ENCODE measurements around the gene SYNM.
"Not testable (repeated sequence)": the region's sequence is repeated elsewhere in the genome, so short reads cannot be mapped to it uniquely, and the experiment has no call there.

SYNM gene

GRCh38 chr15:99103279-99103678 is 1.6 kb upstream of the SYNM start:
- no peak for DNase-seq (ENCODE audit: low read depth in 1 of 2, low spot score in 1 of 2)

DNA sequence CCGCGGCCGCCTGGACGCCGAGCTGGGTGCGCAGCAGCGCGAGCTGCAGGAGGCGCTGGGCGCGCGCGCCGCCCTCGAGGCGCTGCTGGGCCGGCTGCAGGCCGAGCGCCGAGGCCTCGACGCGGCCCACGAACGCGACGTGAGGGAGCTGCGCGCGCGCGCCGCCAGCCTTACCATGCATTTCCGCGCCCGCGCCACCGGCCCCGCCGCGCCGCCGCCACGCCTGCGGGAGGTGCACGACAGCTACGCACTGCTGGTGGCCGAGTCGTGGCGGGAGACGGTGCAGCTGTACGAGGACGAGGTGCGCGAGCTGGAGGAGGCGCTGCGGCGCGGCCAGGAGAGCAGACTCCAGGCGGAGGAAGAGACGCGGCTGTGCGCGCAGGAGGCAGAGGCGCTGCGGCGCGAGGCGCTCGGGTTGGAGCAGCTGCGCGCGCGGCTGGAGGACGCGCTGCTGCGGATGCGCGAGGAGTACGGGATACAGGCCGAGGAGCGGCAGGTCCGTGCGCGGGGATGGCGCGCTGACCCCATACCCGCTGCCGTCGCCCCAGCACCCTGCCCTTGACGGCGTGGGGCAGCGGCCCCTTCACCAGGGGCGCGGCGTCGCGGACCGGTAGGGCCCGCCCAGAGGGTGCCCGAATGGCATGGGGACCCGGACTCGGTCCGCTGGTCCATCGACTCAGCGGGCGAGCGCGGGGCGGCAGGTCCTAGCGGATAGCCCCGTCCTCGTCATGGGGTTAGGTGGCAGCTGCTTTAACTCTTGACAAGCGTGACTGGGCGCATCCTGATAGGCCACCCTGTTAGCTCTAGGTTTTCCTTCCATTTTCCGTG is 848 bp downstream of the SYNM start:
- no peak for DNase-seq (ENCODE audit: low read depth in 1 of 2, low spot score in 1 of 2)

DNA sequence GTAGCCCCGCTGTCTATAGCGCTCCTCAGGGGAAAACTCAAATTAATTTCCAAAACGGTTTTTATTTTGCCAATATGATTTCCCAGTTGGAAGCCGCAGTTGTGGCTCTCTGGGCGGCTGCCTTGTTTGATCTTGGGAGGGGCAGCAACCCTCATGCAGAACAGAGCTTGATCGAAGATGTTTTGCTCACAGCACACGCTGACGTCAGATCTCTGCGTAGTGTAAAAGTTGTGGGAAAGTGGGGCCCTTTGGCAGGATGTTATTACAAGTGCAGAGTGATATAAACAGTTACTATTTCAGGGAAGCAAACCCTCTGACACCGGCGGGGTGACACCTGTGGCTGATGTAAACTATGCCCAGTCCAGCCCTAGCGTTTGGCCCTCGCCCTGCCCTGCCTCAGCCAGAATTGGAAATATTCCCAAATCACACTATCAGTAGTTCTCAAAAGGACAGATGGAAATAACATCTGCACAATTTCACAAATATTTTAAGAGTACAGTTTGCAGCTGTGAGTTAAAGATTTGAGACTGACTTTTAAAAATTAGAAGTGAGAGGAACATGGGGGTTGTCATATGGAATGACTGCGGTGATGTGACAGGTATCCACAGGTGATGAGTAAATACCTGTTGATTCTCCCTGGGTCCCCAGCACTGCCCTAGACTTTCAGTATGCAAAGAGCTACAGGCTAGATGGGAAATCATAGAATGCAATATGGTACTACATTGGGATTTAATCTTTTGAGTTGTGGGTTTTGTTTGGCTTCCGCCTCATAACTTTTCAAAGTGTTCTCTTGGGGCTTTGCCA is 1.7 kb downstream of the SYNM start:
- no peak for DNase-seq (ENCODE audit: low read depth in 1 of 2, low spot score in 1 of 2)

DNA sequence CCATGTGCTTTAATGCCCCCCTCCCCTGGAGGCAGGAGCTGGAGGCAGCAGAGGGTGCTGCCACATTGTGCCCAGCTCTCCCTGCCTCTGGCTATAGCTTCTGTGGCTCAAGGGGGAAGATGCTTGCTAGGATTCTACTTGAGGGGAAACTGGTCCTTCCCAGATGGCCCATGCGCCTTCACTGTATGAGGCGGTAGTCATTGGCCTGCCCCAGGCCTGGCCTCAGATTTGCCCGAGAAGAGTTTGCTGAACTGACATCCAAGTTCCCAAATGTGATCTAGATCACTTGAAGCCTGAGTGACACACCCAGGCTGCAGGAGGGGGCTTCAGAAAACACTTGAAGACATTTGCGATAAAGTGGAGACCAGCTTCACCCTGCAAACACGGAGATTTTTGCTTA is 4.1 kb downstream of the SYNM start:
- DNase-seq (ENCODE audit: low read depth in 1 of 2, low spot score in 1 of 2) = no peak

- DNase-seq (ENCODE audit: low read depth in 1 of 2, low spot score in 1 of 2) = no peak
These were observed 4.7 kb downstream of the SYNM start for GRCh38 chr15:99109555-99110021.

GRCh38 chr15:99110093-99110492 is 5.2 kb downstream of the SYNM start:
- DNase-seq (ENCODE audit: low read depth in 1 of 2, low spot score in 1 of 2) = no peak

GRCh38 chr15:99110581-99111320 is 5.9 kb downstream of the SYNM start:
- no peak for DNase-seq (ENCODE audit: low read depth in 1 of 2, low spot score in 1 of 2)

GRCh38 chr15:99111641-99112040 is 6.8 kb downstream of the SYNM start:
- not testable (repeated sequence) for DNase-seq (ENCODE audit: low read depth in 1 of 2, low spot score in 1 of 2)

GRCh38 chr15:99113547-99114271 is 8.8 kb downstream of the SYNM start:
- no peak for DNase-seq (ENCODE audit: low read depth in 1 of 2, low spot score in 1 of 2)

- no peak for DNase-seq (ENCODE audit: low read depth in 1 of 2, low spot score in 1 of 2)
These were observed 9.8 kb downstream of the SYNM start for GRCh38 chr15:99114511-99115299.

DNA sequence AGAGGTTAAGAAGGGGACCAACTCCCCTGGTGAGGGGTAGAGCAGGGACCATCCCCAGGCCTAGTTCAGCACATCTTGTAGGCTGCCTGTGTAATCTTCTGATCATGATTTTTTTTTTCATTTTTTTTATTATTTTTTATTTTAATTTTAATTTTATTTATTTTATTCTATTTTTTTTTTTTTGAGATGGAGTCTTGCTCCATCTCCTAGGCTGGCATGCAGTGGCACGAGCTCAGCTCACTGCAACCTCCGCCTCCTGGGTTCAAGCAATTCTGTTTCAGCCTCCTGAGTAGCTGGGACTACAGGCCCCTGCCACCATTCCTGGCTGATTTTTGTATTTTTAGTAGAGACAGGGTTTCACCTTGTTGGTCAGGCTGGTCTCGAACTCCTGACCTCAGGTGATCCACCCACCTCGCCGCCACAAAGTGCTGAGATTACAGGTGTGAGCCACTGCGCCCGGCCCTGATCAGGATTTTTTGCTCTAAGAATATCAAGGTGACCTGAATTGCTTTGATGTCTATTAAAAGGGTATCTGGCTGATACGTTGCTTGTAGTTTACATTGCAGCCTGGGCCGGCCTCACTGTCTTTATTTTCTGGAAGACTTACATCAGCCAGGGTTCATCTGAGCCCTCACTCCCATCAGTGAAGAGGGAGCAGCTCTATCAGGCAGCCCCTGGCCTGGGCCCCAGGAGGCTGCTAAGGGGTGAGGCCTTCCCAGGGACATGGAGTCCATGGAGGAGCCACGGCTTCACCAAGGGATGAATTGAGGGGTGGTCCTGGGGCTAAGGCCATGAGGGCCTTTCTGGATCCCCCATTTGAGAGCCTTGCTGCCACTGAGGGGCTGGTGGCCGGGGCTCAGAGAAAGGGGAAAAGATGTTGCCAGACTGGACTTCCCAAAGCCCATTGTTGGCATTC is 10.7 kb downstream of the SYNM start:
- DNase-seq (ENCODE audit: low read depth in 1 of 2, low spot score in 1 of 2) = no peak

DNA sequence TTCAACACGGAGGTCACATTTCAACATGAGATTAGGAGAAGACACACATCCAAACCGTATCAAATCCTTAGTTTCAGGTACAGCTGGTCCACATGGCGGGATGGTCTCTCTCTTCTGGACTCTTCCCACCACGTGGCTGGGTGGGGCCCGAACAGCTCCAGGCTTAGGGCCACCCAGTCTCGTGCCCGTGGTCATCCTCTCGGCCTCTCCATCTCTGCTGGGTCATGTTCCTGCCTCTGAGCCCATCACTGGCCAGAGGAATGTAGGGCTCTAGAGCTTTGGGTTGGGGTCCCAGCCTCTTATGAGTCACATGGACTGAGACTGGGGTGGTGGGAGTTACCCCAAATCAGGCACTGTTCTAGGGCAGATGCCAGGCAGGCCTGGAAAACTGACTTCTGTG is 12.2 kb downstream of the SYNM start:
- no peak for DNase-seq (ENCODE audit: low read depth in 1 of 2, low spot score in 1 of 2)

- no peak for DNase-seq (ENCODE audit: low read depth in 1 of 2, low spot score in 1 of 2)
These were observed 12.8 kb downstream of the SYNM start for GRCh38 chr15:99117563-99118257.

DNA sequence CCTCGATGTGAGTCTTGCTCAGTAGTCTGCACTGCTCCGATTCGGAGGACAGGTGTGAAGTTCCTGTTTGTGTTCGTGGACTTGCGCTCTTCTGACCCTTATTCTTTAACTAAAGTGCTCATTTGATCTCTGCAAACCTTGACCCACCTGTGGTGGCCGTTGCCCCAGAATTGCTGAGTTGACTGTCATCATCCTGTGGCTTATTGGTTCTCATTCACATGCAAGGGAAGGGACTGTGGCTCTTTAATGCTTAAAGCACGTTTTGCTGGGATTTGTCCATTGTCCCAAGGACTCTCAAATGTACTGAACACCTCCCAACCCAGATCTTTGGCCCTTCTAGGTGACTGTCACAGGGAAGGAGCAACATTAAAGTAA is 13.4 kb downstream of the SYNM start:
- DNase-seq (ENCODE audit: low read depth in 1 of 2, low spot score in 1 of 2) = no peak

GRCh38 chr15:99118801-99119546 is 14.1 kb downstream of the SYNM start:
- DNase-seq (ENCODE audit: low read depth in 1 of 2, low spot score in 1 of 2) = no peak

DNA sequence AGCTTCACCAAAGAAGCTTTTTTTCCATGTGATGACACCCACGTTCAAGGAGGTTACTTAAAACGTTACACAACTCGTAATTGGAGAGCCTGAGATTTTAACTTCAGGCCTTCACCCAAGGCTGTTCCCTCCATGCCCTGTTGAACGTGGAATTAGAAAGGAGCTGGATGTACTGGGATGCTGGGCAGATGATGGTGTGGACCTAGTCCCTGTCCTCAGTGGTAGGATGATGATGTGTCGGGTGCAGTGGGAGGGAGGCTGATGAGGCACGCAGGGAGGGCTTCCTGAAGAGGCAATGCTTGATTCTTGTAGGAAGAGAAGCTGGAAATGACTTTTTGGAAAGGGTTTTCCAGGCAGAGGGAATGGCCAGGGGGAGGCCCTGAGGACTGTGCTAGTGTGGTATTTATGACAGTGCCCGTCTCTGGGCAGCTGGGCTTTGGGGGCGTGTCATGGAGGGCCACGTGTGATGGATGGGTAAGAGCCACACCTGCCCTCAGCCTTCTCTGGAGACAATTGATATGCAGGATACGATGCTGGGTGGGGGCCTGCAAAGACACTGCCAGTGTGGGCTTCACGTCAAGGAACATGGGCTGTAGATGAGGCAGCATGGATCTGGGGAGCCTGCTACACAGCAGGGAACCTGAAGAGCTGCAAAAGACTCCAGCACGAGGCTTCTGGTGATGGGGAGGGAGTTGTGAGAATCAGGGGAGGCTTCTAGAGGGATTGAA is 15.3 kb downstream of the SYNM start:
- no peak for DNase-seq (ENCODE audit: low read depth in 1 of 2, low spot score in 1 of 2)

DNA sequence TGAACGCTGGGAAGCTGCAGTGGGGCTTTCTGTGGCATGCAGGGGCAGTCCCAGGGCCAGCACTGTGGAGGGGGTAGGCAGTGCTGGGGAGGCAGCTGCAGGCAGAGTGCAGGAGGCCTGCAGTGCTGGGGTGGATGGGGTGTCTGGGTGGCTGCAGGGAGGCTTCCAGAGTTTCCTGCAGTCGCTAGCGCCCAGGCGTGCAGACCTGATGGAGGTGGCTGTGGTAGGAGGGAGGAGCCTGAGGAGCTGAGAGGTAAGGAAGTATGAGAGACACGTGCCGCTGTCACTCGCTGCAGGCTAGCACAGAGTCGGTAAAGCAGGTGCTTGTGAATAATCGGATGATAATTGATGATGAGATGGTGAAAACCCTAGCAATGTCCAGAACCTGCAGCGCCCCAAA is 16.3 kb downstream of the SYNM start:
- no peak for DNase-seq (ENCODE audit: low read depth in 1 of 2, low spot score in 1 of 2)
